Stomach (tissue), 9 donors: ENCODE measurements around the gene FAM89B. TPM values are rescaled to one million over a fixed set of nuclear protein-coding genes. Genes with fewer than 3 reads are reported as not detected.

ENCODE experiments used
- DNase-seq, 2 donors: peaks; one replicate each; pipeline versions ENCODE4 v3.0.0 to v3.0.0-alpha.2; 2013 to 2019
- H3K27ac ChIP-seq, 5 donors: fragments of 200-600 bp in 4 of 5; sonication (generic) in 4 of 5; one replicate each; pipeline ENCODE4 v1.5.1; 2013 to 2019; ENCODE audit warnings: mild to moderate bottlenecking in 1 of 5, moderate library complexity in 1 of 5
- H3K27me3 ChIP-seq, 3 donors: fragments of 200-600 bp; sonication (generic); one replicate each; pipeline ENCODE4 v1.5.1; 2017 to 2019; ENCODE audit warnings: mixed run types in 1 of 3
- H3K36me3 ChIP-seq, 4 donors: fragments of 200-600 bp; sonication (generic); 1 replicate in 3 of 4; 2 replicates in 1 of 4; pipeline ENCODE4 v1.5.1; 2016 to 2019
- H3K4me1 ChIP-seq, 4 donors: fragments of 200-600 bp; sonication (generic); one replicate each; pipeline ENCODE4 v1.5.1; 2016 to 2019
- H3K4me3 ChIP-seq, 4 donors: fragments of 200-600 bp; sonication (generic) in 3 of 4; one replicate each; pipeline ENCODE4 v1.5.1; 2016 to 2019; ENCODE audit warnings: mild to moderate bottlenecking in 1 of 4
- H3K9me3 ChIP-seq, 4 donors: fragments of 200-600 bp; sonication (generic); one replicate each; pipeline ENCODE4 v1.5.1; 2016 to 2019
- CTCF ChIP-seq, 7 experiments: fragments of 450-650 bp in 4 of 7; fragments of 200-600 bp in 3 of 7; sonication (generic) in 3 of 7; IDR thresholded peaks; one replicate each; pipeline ENCODE4 v1.5.1; 2016 to 2019; ENCODE audit warnings: antibody characterized with exemption in 7 of 7, control low read depth in 2 of 7, mild to moderate bottlenecking in 1 of 7
- EP300 ChIP-seq: sonication (generic); formaldehyde crosslinking; IDR thresholded peaks from one replicate; pipeline ENCODE4 v1.6.1; 2017; ENCODE audit warnings: antibody characterized with exemption
- POLR2A ChIP-seq, 4 donors: fragments of 450-650 bp; IDR thresholded peaks; one replicate each; pipeline ENCODE4 v1.6.1; 2016; ENCODE audit warnings: antibody characterized with exemption in 4 of 4, control low read depth in 2 of 4, mild to moderate bottlenecking in 1 of 4, moderate library complexity in 1 of 4
- POLR2AphosphoS5 ChIP-seq, 3 donors: sonication (generic); formaldehyde crosslinking; IDR thresholded peaks; one replicate each; pipeline ENCODE4 v1.6.1; 2016; ENCODE audit warnings: antibody characterized with exemption in 3 of 3
- WGBS, 5 donors: extraction: QIAGEN DNeasy Blood & Tissue Kit in 3 of 5; methylation state at CpG; one replicate each; pipeline versions ENCODE4 v1.1.5 to v1.1.7; 2013 to 2018; 5-methylcytosine and 5-hydroxymethylcytosine counted together
- intact Hi-C: fragments of 100-400 bp; cut with DNase I; formaldehyde crosslinking; loops from one replicate; pipeline ENCODE4 v1.15.1; 2023; ENCODE audit warnings: low total_unique reads
- polyA plus RNA-seq, 3 donors: library from polyadenylated mRNA; stranded (reverse); fragments of 200-250 nt; gene quantifications; one replicate each; pipeline ENCODE4 v1.2.3, GENCODE V29; 2013
- total RNA-seq, 5 donors: library from RNA; depleted of rRNA; stranded (reverse); fragments of >200 nt; gene quantifications; one replicate each; pipeline versions ENCODE4 v1.1.0 to v1.2.3, GENCODE V29; 2014 to 2016
- donor health status: healthy with polysubstance abuse.
- donor health status: Bipolar disorder and iron deficiency.
- donor health status: healthy.

The FAM89B gene
- total and polyA plus RNA-seq, 8 donors = 3.9 to 68.2 (median 56.8) TPM

- Histone ChIP-seq H3K36me3 (peaks cover 8 to 52% (median 50%) of the 10 kb centered on the region in 4 donors), H3K27ac (peak overlapping the region; percentile 59 to 82 (median 69)), H3K27me3 (no peaks in the 10 kb centered on the region), H3K4me3 (peak overlapping the region; percentile 22 to 33 (median 28)), H3K9me3 (no peaks in the 10 kb centered on the region), H3K4me1 (peaks cover 25 to 83% (median 70%) of the 10 kb centered on the region in 4 donors)
- DNase-seq = peak; percentile 52 to 80
- intact Hi-C loops = no loop called here
- TF ChIP-seq CTCF (IDR thresholded peaks at IDR 0.05) (peak in 2 of 7 experiments; percentile 14 to 40), EP300 (no peak), POLR2AphosphoS5 (IDR thresholded peaks at IDR 0.05) (peak in 1 of 3 donors; percentile 30)
- whole genome bisulfite sequencing, 5 donors = 22 to 65% (median 29%) methylated on average over 44 to 106 of the region's 106 CpGs
These were observed 19.9 kb downstream of the FAM89B start for GRCh38 chr11:65591939-65592857.

- intact Hi-C loops = no loop called here
- H3K4me1 ChIP-seq = peaks cover 17 to 75% (median 62%) of the 10 kb centered on the region in 4 donors
- no peak overlapping the region for H3K4me3 ChIP-seq
- TF ChIP-seq EP300 (no peak), POLR2AphosphoS5 (IDR thresholded peaks at IDR 0.05) (no peak), POLR2A (IDR thresholded peaks at IDR 0.05) (no peak), CTCF (IDR thresholded peaks at IDR 0.05) (no peak)
- WGBS, 5 donors = 66 to 78% (median 69%) methylated on average over 20 to 22 of the region's 22 CpGs
- peak in 1 of 2 donors; percentile 38 for DNase-seq
- H3K27me3 ChIP-seq = no peaks in the 10 kb centered on the region
- H3K36me3 ChIP-seq = peaks cover 14 to 59% (median 54%) of the 10 kb centered on the region in 4 donors
- peak overlapping the region in 3 of 5 donors; percentile 60 to 82 (median 80) for H3K27ac ChIP-seq
- no peaks in the 10 kb centered on the region for H3K9me3 ChIP-seq
These were observed 20.6 kb downstream of the FAM89B start for GRCh38 chr11:65592858-65593517.

- H3K27ac ChIP-seq = peak overlapping the region in 2 of 5 donors; percentile 47 to 82
- H3K4me3 ChIP-seq = no peak overlapping the region
- peaks cover 21 to 67% (median 62%) of the 10 kb centered on the region in 4 donors for H3K36me3 ChIP-seq
- H3K27me3 ChIP-seq = no peaks in the 10 kb centered on the region
- TF ChIP-seq POLR2AphosphoS5 (IDR thresholded peaks at IDR 0.05) (peak in 1 of 3 donors; percentile 3), CTCF (IDR thresholded peaks at IDR 0.05) (peak in 5 of 7 experiments; percentile 31 to 67 (median 53)), POLR2A (IDR thresholded peaks at IDR 0.05) (no peak), EP300 (no peak)
- 66 to 85% (median 81%) methylated on average over 16 to 26 of the region's 26 CpGs for WGBS, 5 donors
- intact Hi-C loops = no loop called here
- H3K9me3 ChIP-seq = no peaks in the 10 kb centered on the region
- peak in 1 of 2 donors; percentile 60 for DNase-seq
- peaks cover 10 to 67% (median 54%) of the 10 kb centered on the region in 4 donors for H3K4me1 ChIP-seq
These were observed 21.4 kb downstream of the FAM89B start for GRCh38 chr11:65593518-65594414.
